Spleen (tissue), 11 donors: ENCODE data around the gene RARRES2. TPM values are rescaled to one million over a fixed set of nuclear protein-coding genes. Genes with fewer than 3 reads are reported as not detected.
A peak's percentile ranks its signal among the peaks of the same experiment; 100 is the strongest.

ENCODE experiments used
- DNase-seq: peaks from one replicate; pipeline ENCODE4 v3.0.0-alpha.2; 2020
- H3K27ac ChIP-seq, 8 donors: fragments of 200-600 bp; sonication (generic) in 7 of 8; 1 replicate in 4 of 8; 2 replicates in 4 of 8; pipeline versions ENCODE4 v1.5.0 to v1.8.0; 2016 to 2021; ENCODE audit warnings: inconsistent platforms in 4 of 8, mild to moderate bottlenecking in 4 of 8, moderate library complexity in 1 of 8
- H3K27me3 ChIP-seq, 7 donors: fragments of 200-600 bp; sonication (generic) in 6 of 7; replicated peaks in 1 of 7; 1 replicate in 4 of 7; 2 replicates in 3 of 7; pipeline versions ENCODE4 v1.5.0 to v1.8.0; 2016 to 2021; ENCODE audit warnings: inconsistent platforms in 3 of 7, mild to moderate bottlenecking in 1 of 7
- H3K36me3 ChIP-seq, 6 donors: fragments of 200-600 bp; sonication (generic) in 5 of 6; 1 replicate in 4 of 6; 2 replicates in 2 of 6; pipeline versions ENCODE4 v1.5.0 to v1.8.0; 2016 to 2021; ENCODE audit warnings: inconsistent platforms in 2 of 6
- H3K4me1 ChIP-seq, 6 donors: fragments of 200-600 bp; sonication (generic) in 5 of 6; 1 replicate in 3 of 6; 2 replicates in 3 of 6; pipeline versions ENCODE4 v1.5.0 to v1.8.0; 2016 to 2021; ENCODE audit warnings: inconsistent platforms in 3 of 6
- H3K4me3 ChIP-seq, 8 donors: fragments of 200-600 bp; sonication (generic) in 7 of 8; 1 replicate in 4 of 8; 2 replicates in 4 of 8; pipeline versions ENCODE4 v1.5.0 to v1.8.0; 2016 to 2021; ENCODE audit warnings: inconsistent platforms in 4 of 8, mild to moderate bottlenecking in 4 of 8, moderate library complexity in 2 of 8
- H3K9me3 ChIP-seq, 8 donors: fragments of 200-600 bp; sonication (generic) in 7 of 8; 1 replicate in 4 of 8; 2 replicates in 4 of 8; pipeline versions ENCODE4 v1.5.0 to v1.8.0; 2016 to 2021; ENCODE audit warnings: inconsistent platforms in 4 of 8
- POLR2A ChIP-seq, 3 donors: fragments of 450-650 bp; IDR thresholded peaks; one replicate each; pipeline ENCODE4 v1.5.1; 2017; ENCODE audit warnings: antibody characterized with exemption in 3 of 3, mild to moderate bottlenecking in 1 of 3
- POLR2AphosphoS5 ChIP-seq, 3 donors: sonication (generic); formaldehyde crosslinking; IDR thresholded peaks; one replicate each; pipeline ENCODE4 v1.5.1; 2017; ENCODE audit warnings: antibody characterized with exemption in 3 of 3
- WGBS, 5 donors: extraction: QIAGEN DNeasy Blood & Tissue Kit in 3 of 5; methylation state at CpG; one replicate each; pipeline versions ENCODE4 v1.1.5 to v1.1.7; 2013 to 2018; 5-methylcytosine and 5-hydroxymethylcytosine counted together
- intact Hi-C: fragments of 100-400 bp; cut with DNase I; formaldehyde crosslinking; loops from one replicate; pipeline ENCODE4 v1.15.0; 2023; ENCODE audit warnings: low total_unique reads
- polyA plus RNA-seq, 3 donors: library from polyadenylated mRNA; stranded (reverse); fragments of 200-250 nt; gene quantifications; one replicate each; pipeline ENCODE4 v1.2.1, GENCODE V29; 2013
- total RNA-seq, 7 donors: library from RNA; depleted of rRNA in 3 of 7; stranded (reverse); fragments of >200 nt in 3 of 7; fragmentation: NEBNext Ultra II Directional in 4 of 7; extraction: Animal tissue kit (Norgen Biotek cat#: 25700) in 4 of 7; gene quantifications; one replicate each; pipeline versions ENCODE4 v1.1.0 to v1.2.1, GENCODE V29; 2016 to 2021
- TF ChIP-seq, protein P1 (sequence below), 11 experiments: fragments of 200-600 bp in 7 of 11; fragments of 450-650 bp in 4 of 11; sonication (generic) in 4 of 11; IDR thresholded peaks in 8 of 11; conservative IDR thresholded peaks in 3 of 11; 1 replicate in 7 of 11; 2 replicates in 4 of 11; pipeline versions ENCODE4 v1.4.0 to v1.8.0; 2016 to 2021; ENCODE audit warnings: antibody characterized with exemption in 11 of 11, inconsistent platforms in 4 of 11, mild to moderate bottlenecking in 1 of 11
- donor health status: healthy with polysubstance abuse.
- donor health status: DM: no; HTN: no; CAD: no; lungs with moderate emphysema.
- donor health status: DM: no; HTN: no; CAD: no.
- donor health status: Bipolar disorder and iron deficiency.
- donor health status: healthy.
- donor health status: DM: no; HTN: no; CAD: no.
- donor health status: DM: yes; HTN: yes; CAD: no.

RARRES2 gene
- total and polyA plus RNA-seq, 10 donors = 39.7 to 292 (median 105) TPM

DNA sequence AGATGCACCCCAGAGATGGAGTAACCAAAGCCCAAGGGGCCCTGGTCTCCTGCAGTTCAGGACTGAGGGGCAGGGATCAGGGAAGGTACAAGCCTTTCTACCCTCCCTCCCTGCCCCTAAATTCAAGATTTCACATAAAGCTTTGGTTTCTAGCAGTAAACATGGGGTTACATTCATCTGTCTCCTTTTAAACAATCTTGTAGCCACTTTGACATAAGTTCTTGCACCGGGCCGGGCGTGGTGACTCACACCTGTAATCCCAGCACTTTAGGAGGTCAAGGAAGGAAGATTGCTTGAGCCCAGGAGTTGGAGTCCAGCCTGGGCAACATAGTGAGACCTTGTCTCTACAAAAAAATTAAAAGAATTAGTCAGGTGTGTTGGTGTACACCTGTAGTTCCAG is 14.1 kb downstream of the RARRES2 start:
- TF ChIP-seq POLR2AphosphoS5 (IDR thresholded peaks at IDR 0.05) (no peak), POLR2A (IDR thresholded peaks at IDR 0.05) (no peak)
- TF ChIP-seq, protein P1, sequence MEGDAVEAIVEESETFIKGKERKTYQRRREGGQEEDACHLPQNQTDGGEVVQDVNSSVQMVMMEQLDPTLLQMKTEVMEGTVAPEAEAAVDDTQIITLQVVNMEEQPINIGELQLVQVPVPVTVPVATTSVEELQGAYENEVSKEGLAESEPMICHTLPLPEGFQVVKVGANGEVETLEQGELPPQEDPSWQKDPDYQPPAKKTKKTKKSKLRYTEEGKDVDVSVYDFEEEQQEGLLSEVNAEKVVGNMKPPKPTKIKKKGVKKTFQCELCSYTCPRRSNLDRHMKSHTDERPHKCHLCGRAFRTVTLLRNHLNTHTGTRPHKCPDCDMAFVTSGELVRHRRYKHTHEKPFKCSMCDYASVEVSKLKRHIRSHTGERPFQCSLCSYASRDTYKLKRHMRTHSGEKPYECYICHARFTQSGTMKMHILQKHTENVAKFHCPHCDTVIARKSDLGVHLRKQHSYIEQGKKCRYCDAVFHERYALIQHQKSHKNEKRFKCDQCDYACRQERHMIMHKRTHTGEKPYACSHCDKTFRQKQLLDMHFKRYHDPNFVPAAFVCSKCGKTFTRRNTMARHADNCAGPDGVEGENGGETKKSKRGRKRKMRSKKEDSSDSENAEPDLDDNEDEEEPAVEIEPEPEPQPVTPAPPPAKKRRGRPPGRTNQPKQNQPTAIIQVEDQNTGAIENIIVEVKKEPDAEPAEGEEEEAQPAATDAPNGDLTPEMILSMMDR (IDR thresholded peaks at IDR 0.05 in 8 of 11, conservative IDR thresholded peaks at IDR 0.05 in 3 of 11) = no peak
- Histone ChIP-seq H3K4me3 (no peak overlapping the region), H3K9me3 (no peaks in the 10 kb centered on the region), H3K27me3 (peaks cover 0 to 4% (median 0%) of the 10 kb centered on the region in 7 donors), H3K4me1 (peaks cover 10 to 35% (median 29%) of the 10 kb centered on the region in 6 donors), H3K36me3 (peaks cover 0 to 67% (median 32%) of the 10 kb centered on the region in 6 donors), H3K27ac (no peak overlapping the region)
- WGBS, 5 donors = 91 to 97% (median 95%) methylated on average over 3 of the region's 3 CpGs
- DNase-seq = no peak
- intact Hi-C loops = no loop called here

DNA sequence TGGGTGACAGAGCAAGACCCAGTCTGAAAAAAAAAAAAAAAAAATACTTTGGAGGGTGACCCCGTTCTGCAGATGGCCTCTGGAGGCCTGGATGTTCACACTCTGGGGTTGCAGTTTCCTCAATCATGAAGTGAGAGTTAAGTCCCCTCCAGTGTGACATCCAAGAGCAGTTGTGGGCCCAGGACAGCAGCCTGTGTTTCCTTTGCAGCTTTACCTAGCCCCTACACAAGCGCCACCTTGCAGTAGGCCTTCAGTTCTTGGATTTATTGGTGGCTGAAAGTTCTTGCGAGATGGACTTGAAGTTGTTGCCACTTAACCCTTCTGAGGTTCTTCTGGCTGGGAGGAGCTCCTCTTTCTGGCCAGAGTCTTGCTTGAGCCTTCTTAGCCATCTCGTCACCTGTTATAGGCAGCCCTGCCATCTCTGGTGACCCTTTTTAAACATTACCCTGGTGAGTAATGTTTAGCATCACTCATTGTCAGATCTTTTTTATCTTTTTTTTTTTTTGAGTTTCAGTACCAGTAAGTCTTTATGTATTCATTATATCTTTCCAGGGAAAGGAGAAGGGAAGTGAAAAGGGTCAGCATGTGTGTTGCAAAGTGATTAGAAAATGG is 14.7 kb downstream of the RARRES2 start:
- peaks cover 0 to 62% (median 32%) of the 10 kb centered on the region in 6 donors for H3K36me3 ChIP-seq
- no peak overlapping the region for H3K4me3 ChIP-seq
- no peak overlapping the region for H3K27ac ChIP-seq
- intact Hi-C loops = no loop called here
- 90 to 94% (median 91%) methylated on average over 4 of the region's 4 CpGs for WGBS, 5 donors
- DNase-seq = no peak
- H3K4me1 ChIP-seq = peaks cover 10 to 40% (median 34%) of the 10 kb centered on the region in 6 donors
- peaks cover 0 to 4% (median 0%) of the 10 kb centered on the region in 7 donors for H3K27me3 ChIP-seq
- no peaks in the 10 kb centered on the region for H3K9me3 ChIP-seq
- no peak for TF ChIP-seq POLR2A (IDR thresholded peaks at IDR 0.05)
- TF ChIP-seq, protein P1 (IDR thresholded peaks at IDR 0.05 in 8 of 11, conservative IDR thresholded peaks at IDR 0.05 in 3 of 11) = no peak
- no peak for TF ChIP-seq POLR2AphosphoS5 (IDR thresholded peaks at IDR 0.05)

DNA sequence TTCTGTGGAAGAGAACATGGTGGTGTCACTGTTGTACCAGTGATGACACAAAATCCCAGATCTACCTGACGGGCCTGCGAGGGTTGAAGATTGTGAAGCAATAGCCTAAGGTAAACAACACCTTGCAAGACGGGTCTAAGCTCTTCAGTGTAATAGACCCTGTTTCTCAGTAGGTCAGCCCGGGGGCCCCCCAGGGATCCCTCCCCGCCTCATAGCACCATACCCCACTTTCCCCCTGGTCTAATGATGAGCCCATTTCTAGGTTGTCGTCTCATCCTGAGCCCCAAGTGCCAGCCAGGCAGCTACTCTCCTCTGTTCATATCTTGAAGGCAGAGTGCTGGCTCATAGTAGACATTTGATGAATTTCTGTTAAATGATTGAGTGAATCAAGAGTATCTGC is 15.5 kb downstream of the RARRES2 start:
- Histone ChIP-seq H3K36me3 (peaks cover 0 to 55% (median 29%) of the 10 kb centered on the region in 6 donors), H3K9me3 (no peaks in the 10 kb centered on the region), H3K4me1 (peaks cover 10 to 47% (median 37%) of the 10 kb centered on the region in 6 donors), H3K4me3 (no peak overlapping the region), H3K27ac (peak overlapping the region in 7 of 8 donors; percentile 58 to 95 (median 93)), H3K27me3 (peaks cover 0 to 4% (median 0%) of the 10 kb centered on the region in 7 donors)
- DNase-seq = no peak
- TF ChIP-seq POLR2A (IDR thresholded peaks at IDR 0.05) (no peak), POLR2AphosphoS5 (IDR thresholded peaks at IDR 0.05) (no peak)
- TF ChIP-seq, protein P1 (IDR thresholded peaks at IDR 0.05 in 8 of 11, conservative IDR thresholded peaks at IDR 0.05 in 3 of 11) = no peak
- WGBS, 5 donors = 79 to 97% (median 93%) methylated on average over 6 of the region's 6 CpGs
- intact Hi-C loops = no loop called here

- peak; percentile 80 for DNase-seq
- Histone ChIP-seq H3K4me1 (peaks cover 10 to 55% (median 38%) of the 10 kb centered on the region in 6 donors), H3K27me3 (peaks cover 0 to 4% (median 0%) of the 10 kb centered on the region in 7 donors), H3K27ac (peak overlapping the region in 7 of 8 donors; percentile 58 to 95 (median 93)), H3K4me3 (peak overlapping the region in 1 of 8 donors; percentile 75), H3K36me3 (peaks cover 0 to 48% (median 22%) of the 10 kb centered on the region in 6 donors), H3K9me3 (no peaks in the 10 kb centered on the region)
- 56 to 86% (median 74%) methylated on average over 10 of the region's 10 CpGs for WGBS, 5 donors
- intact Hi-C loops = no loop called here
- no peak for TF ChIP-seq POLR2A (IDR thresholded peaks at IDR 0.05)
- peak in 2 of 3 donors; percentile 35 to 46 for TF ChIP-seq POLR2AphosphoS5 (IDR thresholded peaks at IDR 0.05)
Measured at GRCh38 chr7:150325110-150325611, 16.3 kb downstream of the RARRES2 start.
